C4-2B (cell line): ENCODE measurements around the gene SLC1A2.

Experiments used
- H3K27ac ChIP-seq: fragments of 450-650 bp; 2 replicates; pipeline ENCODE4 v1.5.1; 2017
- ZFX ChIP-seq: fragments of 450-650 bp; IDR thresholded peaks from 2 replicates; pipeline ENCODE4 v1.6.1; 2017
- TF ChIP-seq, protein P1 (sequence below): fragments of 450-650 bp; conservative IDR thresholded peaks from 2 replicates; pipeline ENCODE4 v1.5.1; 2017; ENCODE audit warnings: mild to moderate bottlenecking

The SLC1A2 gene

DNA sequence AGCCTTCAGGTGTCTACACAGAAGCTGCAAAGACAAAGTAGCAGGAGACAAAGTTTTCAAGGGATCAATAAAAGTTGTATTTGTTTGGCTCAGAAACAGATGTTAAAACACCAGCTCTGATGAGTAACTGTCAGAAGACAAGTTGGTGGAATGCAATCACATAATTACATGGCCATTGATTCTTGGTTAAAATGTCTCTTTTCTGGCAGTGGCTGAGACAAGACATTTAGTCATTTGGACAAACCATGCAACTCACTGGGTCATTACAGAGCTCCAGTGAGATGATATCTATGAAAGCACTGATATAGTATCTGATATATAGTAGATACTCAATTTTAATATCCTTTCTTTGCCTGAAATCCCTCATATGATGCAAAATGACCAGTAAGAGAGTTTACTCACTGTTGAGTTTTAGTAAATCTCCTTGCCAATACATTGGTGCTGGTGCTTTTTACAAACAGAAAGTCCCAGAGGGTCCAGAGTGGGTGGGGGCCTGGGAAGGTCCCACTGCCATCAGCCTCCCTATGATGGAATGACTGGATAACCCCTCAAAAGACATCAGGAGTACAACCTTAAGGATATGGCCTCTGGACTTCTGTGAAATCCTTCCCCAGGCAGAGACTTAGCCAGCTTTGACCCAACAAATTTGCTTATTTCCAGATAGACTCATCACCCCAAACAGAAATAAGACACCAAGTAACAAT, 95.0 kb downstream of the SLC1A2 start:
- TF ChIP-seq, protein P1, sequence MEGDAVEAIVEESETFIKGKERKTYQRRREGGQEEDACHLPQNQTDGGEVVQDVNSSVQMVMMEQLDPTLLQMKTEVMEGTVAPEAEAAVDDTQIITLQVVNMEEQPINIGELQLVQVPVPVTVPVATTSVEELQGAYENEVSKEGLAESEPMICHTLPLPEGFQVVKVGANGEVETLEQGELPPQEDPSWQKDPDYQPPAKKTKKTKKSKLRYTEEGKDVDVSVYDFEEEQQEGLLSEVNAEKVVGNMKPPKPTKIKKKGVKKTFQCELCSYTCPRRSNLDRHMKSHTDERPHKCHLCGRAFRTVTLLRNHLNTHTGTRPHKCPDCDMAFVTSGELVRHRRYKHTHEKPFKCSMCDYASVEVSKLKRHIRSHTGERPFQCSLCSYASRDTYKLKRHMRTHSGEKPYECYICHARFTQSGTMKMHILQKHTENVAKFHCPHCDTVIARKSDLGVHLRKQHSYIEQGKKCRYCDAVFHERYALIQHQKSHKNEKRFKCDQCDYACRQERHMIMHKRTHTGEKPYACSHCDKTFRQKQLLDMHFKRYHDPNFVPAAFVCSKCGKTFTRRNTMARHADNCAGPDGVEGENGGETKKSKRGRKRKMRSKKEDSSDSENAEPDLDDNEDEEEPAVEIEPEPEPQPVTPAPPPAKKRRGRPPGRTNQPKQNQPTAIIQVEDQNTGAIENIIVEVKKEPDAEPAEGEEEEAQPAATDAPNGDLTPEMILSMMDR: no peak
- TF ChIP-seq ZFX: no peak

DNA sequence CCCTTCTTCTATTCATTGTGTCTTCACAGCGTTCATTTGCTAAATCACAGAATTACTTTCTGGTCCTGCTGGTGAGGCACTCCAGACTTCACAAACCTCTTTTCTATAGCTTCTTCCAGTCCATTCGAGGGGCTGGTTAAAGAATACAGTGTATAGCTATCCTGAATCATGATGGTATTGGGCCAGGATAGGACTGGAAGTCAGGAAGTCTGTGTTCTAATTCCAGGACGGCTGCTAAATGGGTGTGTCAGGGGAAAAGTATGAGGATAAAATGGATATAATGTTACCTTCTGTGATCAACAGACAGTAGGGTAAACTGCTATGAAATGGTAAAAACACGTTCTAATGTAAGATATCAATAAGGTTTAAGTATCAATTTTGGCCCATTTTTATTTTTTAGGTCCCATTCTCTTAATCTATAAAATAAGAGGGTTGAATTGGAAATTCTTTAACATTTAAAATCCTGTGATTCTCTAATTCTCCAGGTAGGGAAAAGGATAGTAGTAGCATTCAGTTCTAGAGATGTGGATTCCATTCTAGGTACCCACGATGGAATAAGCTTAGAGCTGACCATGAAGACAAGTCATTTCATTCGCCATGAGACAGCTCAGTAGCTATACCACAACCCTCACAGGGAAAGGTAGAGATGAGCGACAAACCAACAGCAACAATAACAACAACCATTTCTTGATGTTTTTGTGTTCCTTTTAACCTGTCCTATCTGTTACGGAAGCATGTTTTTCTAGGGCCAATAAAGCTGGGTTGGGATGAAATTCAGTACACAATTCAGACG, 96.1 kb downstream of the SLC1A2 start:
- no peak for TF ChIP-seq ZFX
- TF ChIP-seq, protein P1: no peak

More for the DNA sequence above, 95.0 kb downstream of the SLC1A2 start:
- H3K27ac ChIP-seq: no peak overlapping the region

DNA sequence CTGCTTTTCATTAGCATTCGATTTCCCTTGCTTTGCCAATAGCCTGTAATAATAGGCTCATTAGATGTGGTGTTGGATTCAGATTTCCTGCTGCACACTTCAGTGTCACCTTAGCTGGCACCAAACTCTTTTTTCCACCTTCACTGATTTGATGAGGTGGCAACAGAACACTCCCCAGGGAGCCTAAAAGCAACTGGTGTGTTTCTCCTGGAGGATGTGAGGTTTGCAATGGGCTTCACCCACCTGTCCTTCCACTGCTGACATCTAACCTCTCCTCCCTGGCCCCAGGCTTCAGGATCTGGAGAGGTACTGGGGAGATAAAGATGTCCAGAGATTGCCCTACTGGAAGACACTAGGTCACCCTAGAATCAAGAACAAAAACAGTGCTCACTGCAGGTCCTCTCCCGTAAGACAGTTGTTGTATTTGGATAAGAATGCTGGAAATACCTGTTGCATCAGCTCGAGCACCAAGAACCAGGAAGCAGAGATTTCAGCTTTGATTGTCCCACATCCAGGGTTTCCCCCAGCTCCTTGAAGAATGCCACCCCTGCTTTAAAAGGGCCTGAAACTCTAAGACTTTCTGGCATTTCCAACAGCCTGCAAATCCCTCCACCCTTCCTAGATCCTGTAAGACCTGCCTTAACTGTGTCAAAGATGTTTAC, 96.9 kb downstream of the SLC1A2 start:
- no peak overlapping the region for H3K27ac ChIP-seq
- TF ChIP-seq, protein P1: no peak
- TF ChIP-seq ZFX: no peak

More for the DNA sequence above, 96.1 kb downstream of the SLC1A2 start:
- no peak overlapping the region for H3K27ac ChIP-seq

DNA sequence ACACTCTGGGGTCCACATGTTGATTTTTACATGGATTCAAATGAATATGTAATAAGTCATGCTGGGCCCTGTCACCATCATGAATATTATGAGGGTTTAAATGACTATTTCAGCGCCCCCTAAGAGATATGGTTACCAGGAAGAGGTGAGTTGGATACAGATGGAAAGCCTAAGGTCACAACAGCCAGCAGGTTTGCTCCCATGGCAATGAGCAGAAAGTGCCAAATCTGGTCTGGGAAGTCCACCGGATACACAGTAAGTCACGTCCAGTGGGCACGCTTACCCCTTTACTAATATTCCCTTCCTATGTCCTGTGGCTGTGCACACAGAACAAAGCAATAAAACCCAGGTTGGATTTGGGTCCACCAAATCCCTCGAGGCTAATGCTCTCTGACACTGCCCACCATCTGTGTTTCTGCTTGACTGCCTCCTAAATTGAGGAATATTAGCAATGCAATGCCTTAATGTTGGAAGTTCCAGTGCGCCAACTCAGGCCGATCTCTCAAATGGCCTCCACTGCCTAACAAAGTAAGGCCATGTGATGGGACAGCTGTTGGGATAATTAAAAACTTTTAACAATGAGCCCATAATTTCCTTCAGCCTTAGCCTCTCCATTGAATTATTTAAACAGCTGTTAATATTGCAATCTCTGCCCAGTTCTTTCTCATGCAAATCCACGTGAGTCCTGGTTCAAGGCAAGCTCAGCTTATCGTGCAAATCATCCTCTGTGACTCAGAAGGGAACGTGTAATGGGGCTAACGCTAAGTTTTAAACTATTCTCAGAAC, 97.6 kb downstream of the SLC1A2 start:
- TF ChIP-seq ZFX: no peak
- TF ChIP-seq, protein P1: no peak
- no peak overlapping the region for H3K27ac ChIP-seq

DNA sequence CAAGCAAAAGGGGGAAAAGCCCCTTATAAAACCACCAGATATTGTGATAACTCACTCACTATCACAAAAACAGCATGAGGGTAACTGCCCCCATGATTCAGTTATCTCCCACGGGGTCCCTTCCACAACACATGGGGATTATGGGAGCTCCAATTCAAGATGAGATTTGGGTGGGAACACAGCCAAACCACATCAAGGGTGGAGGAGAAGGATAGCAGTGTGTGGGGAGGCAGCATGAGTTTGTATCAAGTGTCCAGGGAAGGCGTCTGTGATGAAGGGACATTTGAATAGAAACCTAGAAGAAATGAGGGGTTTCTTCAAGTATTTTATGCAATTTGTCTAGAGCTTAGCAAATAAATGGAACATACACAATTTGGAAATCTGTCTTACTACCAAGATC, 98.2 kb downstream of the SLC1A2 start:
- H3K27ac ChIP-seq: no peak overlapping the region
- no peak for TF ChIP-seq ZFX
- TF ChIP-seq, protein P1: no peak

DNA sequence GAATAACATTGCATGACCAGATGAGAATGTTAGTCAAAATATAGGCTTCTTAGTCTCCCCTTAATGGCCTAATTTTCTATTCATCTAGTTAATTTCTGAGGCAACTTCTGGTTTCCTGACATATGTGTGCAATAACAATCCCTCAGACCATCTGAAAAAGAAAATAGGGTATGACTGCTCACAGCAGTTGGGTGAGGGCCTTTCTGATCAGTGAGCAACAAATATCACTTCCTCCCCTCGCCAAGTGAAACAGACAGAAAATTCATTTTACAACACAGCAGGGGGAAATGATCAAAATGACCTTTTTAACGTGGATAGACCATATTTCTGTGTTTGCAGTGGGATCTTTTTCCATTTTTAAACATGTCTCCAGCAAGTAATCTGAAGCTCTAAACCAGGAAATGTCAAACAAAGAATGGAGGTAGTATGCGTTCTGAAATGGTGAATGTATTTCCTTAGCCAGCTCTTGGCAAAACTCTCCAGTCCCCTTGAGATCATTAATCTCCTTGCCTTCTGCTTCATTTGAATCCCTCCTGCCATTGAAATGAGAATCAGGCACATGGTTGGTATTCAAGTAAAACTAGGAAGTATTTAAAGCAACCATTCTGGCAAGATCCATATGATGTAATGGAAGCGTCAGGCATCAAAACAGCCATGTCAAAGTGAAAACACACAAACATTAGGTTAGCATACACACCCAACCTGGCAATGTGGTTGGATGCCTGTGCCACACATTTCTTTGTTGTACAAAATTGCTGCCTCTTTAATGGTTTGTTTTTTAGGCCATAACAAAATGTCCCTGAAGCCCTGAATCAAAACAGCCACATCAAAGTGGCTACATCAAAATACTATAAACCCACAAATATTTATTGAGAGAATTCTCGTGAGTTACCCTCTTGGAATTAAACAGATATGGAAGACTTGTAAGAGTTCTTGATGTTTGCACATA, 100.1 kb downstream of the SLC1A2 start:
- H3K27ac ChIP-seq: no peak overlapping the region
- no peak for TF ChIP-seq ZFX
- TF ChIP-seq, protein P1: no peak
